Activated T-cell treated with anti-CD3 and anti-CD28 coated beads, Interleukin-2, amount 50 U/mL, for 24 hours (primary cell): ENCODE measurements around the gene CNOT6L.
"Not testable (repeated sequence)": the region's sequence is repeated elsewhere in the genome, so short reads cannot be mapped to it uniquely, and the experiment has no call there.

ENCODE experiments used
- DNase-seq: peaks from one replicate; pipeline ENCODE4 v3.0.0-alpha.2; 2020
- H3K27ac Mint-ChIP-seq: 2 replicates; pipeline ENCODE4 v1.8.0; 2020; ENCODE audit warnings: mild to moderate bottlenecking, mixed read lengths
- H3K27me3 Mint-ChIP-seq: 2 replicates; pipeline ENCODE4 v1.8.0; 2020; ENCODE audit warnings: mixed read lengths
- H3K36me3 Mint-ChIP-seq: 2 replicates; pipeline ENCODE4 v1.8.0; 2020; ENCODE audit warnings: low read depth, mixed read lengths
- H3K4me1 Mint-ChIP-seq: 2 replicates; pipeline ENCODE4 v1.8.0; 2020; ENCODE audit warnings: low read depth, mixed read lengths
- H3K4me3 Mint-ChIP-seq: 2 replicates; pipeline ENCODE4 v1.8.0; 2020; ENCODE audit warnings: mild to moderate bottlenecking, moderate library complexity, mixed read lengths
- H3K9me3 Mint-ChIP-seq: 2 replicates; pipeline ENCODE4 v1.8.0; 2020; ENCODE audit warnings: mixed read lengths

CNOT6L gene

DNA sequence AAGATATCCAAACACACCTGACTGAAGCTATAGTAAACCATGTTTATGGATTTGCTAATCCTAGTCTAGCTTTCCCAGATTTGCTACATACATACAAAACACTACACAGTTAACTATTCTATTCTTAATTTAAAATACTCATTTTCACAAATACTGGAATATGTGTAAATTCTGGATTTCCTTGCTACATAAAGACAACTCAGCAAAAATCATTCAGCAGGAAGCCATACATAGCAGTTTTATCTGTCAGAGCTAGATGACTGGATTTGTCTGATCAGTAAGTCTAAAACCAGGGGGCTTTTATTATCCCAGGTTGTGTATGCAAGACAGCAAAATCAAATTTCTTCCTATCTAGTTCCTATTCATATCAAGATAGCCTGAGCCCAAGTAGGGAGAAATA is 98.1 kb downstream of the CNOT6L start:
- no peak for DNase-seq
- Mint-ChIP-seq H3K4me1 (peaks cover 29% of the 10 kb centered on the region), H3K27ac (no peak overlapping the region), H3K4me3 (no peak overlapping the region), H3K9me3 (no peaks in the 10 kb centered on the region), H3K36me3 (peaks cover 81% of the 10 kb centered on the region), H3K27me3 (no peaks in the 10 kb centered on the region)

DNA sequence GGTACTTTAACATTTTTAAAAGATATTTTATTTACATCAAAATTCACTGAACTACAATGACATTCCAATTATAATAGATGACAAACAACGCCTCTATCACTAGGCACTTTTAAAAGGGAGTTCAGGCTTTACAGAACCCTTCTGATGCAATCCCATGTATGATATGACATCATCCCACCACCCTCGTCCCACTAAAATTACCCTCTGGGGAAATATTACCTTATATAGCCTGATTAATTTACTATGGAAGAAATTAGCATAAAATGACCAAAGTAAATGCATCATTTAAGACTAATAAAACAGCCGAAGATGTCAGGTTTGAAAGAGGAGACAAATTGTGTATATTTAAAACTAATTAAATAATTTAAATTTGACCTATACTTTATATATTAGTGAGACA is 100.7 kb downstream of the CNOT6L start:
- peak overlapping the region; percentile 67 for H3K27ac Mint-ChIP-seq
- not testable (repeated sequence) for H3K9me3 Mint-ChIP-seq, DNase-seq, H3K27me3 Mint-ChIP-seq, H3K4me3 Mint-ChIP-seq
- peaks cover 39% of the 10 kb centered on the region for H3K4me1 Mint-ChIP-seq
- peaks cover 73% of the 10 kb centered on the region for H3K36me3 Mint-ChIP-seq

DNA sequence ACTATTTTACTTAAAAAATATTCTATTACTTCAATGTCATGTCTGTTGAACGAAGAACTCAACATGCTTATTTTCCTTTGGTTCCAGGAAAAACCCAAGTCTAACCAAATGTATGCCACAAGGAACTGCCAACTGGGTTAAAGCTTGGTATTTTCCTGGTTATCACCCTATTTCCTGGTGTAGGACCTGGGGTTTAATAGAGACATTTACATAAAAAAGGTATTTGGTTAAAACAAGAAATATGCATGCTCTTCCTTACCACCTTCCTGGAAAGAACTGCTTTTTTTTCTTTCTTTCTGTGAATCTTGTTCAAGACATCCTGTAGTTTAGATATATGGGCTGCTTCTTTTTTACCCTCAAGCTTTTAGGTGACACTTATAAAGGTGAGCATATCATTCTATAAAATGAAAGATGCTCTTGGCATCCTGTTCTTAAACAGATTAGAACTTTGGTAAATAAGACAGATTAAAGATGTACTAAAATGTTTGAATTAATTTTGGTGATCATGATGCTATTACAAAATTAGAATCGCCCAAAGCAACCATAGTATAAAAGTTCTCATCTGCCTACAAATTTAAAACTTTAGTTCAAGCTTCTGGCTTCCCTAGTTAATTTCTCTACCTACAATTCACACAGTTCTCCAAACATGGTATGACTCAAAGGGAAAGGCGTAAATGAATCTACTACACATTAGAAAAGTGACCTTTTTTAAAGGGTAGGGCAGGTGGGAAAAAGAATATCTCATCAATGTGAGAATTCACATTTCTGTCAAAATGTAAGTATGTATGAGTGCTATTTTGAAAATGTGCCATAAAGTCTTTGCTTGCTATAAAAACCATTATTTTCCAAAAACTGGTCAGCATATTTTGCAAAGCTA is 103.5 kb downstream of the CNOT6L start:
- no peaks in the 10 kb centered on the region for H3K9me3 Mint-ChIP-seq
- peak overlapping the region; percentile 85 for H3K27ac Mint-ChIP-seq
- DNase-seq = no peak
- no peaks in the 10 kb centered on the region for H3K27me3 Mint-ChIP-seq
- H3K36me3 Mint-ChIP-seq = peaks cover 66% of the 10 kb centered on the region
- H3K4me3 Mint-ChIP-seq = no peak overlapping the region
- peaks cover 40% of the 10 kb centered on the region for H3K4me1 Mint-ChIP-seq

DNA sequence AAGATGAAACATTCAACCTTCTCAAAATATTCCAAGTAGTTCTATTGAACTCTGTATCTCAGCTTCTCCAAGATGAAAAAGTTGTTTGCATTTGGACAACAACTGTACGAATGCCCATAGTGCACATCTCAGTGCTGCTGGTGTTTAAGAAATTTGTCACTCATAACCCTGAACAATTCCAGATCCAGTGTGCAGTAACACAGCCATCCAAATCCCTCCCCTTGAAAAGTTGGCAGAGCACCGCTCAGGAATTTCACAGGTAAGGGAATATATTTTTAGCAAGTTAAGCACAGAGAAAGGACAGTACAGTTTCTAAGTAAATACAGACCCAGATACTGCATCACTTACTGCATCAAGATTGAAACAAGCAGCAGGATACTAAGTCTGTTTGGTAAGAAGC is 104.7 kb downstream of the CNOT6L start:
- H3K27ac Mint-ChIP-seq = peak overlapping the region; percentile 23
- H3K27me3 Mint-ChIP-seq = no peaks in the 10 kb centered on the region
- H3K4me3 Mint-ChIP-seq = no peak overlapping the region
- H3K36me3 Mint-ChIP-seq = peaks cover 58% of the 10 kb centered on the region
- H3K4me1 Mint-ChIP-seq = peaks cover 38% of the 10 kb centered on the region
- H3K9me3 Mint-ChIP-seq = no peaks in the 10 kb centered on the region
- no peak for DNase-seq

DNA sequence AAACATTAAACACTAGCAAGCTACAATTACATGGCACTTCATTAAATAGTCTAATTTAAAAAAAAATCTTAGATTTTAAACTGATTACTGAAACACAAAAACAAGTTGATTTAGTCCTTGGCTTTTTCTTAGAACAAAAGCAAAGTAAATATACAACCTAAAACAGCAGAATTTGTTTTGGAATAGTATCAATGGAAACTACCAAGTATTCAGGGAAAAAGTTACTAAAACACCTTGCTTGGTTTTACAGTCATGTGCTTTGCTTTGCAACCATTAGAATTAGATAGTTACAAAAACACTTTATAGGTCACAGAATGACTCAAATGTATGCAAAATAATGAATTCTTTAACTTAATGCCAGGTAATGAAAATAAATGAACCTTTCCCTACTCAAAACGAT is 105.3 kb downstream of the CNOT6L start:
- Mint-ChIP-seq H3K9me3 (no peaks in the 10 kb centered on the region), H3K27ac (no peak overlapping the region), H3K4me3 (no peak overlapping the region), H3K4me1 (peaks cover 33% of the 10 kb centered on the region), H3K36me3 (peaks cover 52% of the 10 kb centered on the region), H3K27me3 (no peaks in the 10 kb centered on the region)
- no peak for DNase-seq

DNA sequence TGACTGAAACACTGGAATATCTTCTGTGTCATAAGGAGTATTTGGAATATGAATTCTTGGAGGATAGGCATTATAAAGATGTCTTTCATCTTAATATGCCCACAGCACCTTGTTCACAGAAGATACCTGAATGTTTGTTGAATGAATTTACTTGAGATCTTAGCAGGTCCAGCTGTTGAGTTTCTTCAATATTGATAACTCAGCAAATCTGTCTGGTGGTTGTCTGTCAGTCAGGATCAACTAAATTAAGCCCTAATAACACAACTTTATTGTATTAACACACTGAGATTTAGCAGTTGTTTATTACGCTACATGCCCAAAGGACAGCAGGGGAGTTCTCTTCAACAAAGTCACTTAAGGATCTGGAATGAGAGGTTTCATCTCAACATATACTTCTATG is 106.5 kb downstream of the CNOT6L start:
- H3K27me3 Mint-ChIP-seq = no peaks in the 10 kb centered on the region
- H3K9me3 Mint-ChIP-seq = no peaks in the 10 kb centered on the region
- H3K4me1 Mint-ChIP-seq = peaks cover 31% of the 10 kb centered on the region
- no peak for DNase-seq
- H3K36me3 Mint-ChIP-seq = peaks cover 49% of the 10 kb centered on the region
- H3K27ac Mint-ChIP-seq = no peak overlapping the region
- H3K4me3 Mint-ChIP-seq = no peak overlapping the region

DNA sequence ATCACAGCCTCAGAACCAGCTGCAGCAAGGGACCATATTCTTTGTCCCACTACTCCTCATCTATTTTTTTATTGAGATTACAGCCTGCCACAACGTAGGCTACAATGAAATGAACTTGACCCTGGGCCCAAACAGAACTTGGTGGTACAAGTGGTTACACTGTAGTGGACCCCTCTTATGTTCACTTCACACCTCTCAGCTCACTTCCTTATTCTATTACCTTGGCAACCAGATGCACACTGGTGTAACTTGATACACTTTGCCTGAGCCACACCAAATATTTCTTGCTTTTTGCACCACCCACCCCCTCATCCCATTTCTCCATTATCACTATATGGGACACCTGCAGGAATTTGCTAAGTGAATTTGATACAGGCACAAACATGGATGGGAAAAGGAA is 107.7 kb downstream of the CNOT6L start:
- Mint-ChIP-seq H3K27ac (no peak overlapping the region), H3K27me3 (no peaks in the 10 kb centered on the region), H3K9me3 (no peaks in the 10 kb centered on the region), H3K4me1 (peaks cover 21% of the 10 kb centered on the region), H3K4me3 (no peak overlapping the region), H3K36me3 (peaks cover 41% of the 10 kb centered on the region)
- no peak for DNase-seq

DNA sequence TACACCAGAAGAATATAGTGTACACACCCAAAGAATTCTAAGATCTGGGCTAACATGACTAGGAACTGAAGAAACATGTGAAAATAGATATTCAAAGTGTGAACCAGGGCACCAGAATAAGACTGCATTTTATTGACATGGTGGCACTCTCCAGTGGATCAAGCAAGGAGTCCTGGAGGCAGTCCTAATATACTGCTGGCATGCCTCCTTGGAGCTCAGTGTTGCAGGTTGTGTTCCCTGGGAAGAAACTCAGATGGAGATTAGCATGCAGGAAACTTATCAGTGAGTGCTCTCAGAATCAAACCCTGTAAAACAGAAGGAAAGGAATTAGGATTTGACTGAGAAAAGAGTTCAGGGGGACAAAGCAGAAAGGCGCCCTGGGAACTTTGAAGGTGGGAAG is 108.5 kb downstream of the CNOT6L start:
- Mint-ChIP-seq H3K9me3 (no peaks in the 10 kb centered on the region), H3K4me3 (no peak overlapping the region), H3K4me1 (peaks cover 13% of the 10 kb centered on the region), H3K27me3 (no peaks in the 10 kb centered on the region), H3K27ac (no peak overlapping the region), H3K36me3 (peaks cover 33% of the 10 kb centered on the region)
- DNase-seq = no peak

DNA sequence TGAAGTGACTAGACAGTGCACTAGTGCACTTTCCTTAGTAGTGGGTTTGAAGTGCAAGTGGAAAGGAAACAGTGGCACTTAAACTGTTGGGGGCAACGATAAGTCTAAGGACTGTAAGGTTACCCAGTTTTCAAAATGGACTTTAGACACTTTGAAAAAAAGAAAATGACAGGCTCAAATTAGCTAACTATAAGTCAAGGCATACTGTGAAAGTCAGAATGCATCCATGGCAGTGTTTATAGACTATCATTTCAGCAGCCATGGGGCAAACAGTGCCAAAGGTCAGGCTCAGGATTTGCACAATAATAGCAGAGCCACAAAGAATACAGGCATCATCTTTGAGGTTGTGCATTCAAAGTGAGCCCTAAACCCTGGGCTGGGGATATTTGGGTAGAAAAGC is 109.1 kb downstream of the CNOT6L start:
- no peak overlapping the region for H3K4me3 Mint-ChIP-seq
- H3K27me3 Mint-ChIP-seq = no peaks in the 10 kb centered on the region
- peaks cover 10% of the 10 kb centered on the region for H3K4me1 Mint-ChIP-seq
- H3K27ac Mint-ChIP-seq = no peak overlapping the region
- no peak for DNase-seq
- no peaks in the 10 kb centered on the region for H3K9me3 Mint-ChIP-seq
- peaks cover 30% of the 10 kb centered on the region for H3K36me3 Mint-ChIP-seq

DNA sequence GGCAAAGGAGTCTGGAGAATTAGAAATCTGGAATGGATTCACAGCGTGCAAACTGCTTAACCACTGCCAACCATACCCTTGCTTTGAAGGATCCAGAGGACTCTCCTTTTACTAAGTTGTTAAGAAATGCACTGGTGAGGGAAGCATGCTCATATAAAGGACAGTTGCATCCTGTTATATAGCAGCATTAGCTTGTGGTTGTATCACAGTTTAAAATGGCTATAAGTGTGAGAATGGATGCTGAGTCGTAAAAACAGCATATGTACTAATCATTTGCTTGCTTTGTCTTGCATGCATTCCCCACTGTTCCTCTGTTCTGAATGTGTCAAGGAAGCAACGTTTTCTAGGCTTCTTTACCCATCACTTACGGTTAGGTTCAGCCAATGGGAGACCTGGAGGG is 112.5 kb downstream of the CNOT6L start:
- Mint-ChIP-seq H3K4me1 (no peaks in the 10 kb centered on the region), H3K36me3 (peaks cover 4% of the 10 kb centered on the region), H3K4me3 (no peak overlapping the region), H3K27me3 (no peaks in the 10 kb centered on the region), H3K9me3 (no peaks in the 10 kb centered on the region), H3K27ac (no peak overlapping the region)
- no peak for DNase-seq

DNA sequence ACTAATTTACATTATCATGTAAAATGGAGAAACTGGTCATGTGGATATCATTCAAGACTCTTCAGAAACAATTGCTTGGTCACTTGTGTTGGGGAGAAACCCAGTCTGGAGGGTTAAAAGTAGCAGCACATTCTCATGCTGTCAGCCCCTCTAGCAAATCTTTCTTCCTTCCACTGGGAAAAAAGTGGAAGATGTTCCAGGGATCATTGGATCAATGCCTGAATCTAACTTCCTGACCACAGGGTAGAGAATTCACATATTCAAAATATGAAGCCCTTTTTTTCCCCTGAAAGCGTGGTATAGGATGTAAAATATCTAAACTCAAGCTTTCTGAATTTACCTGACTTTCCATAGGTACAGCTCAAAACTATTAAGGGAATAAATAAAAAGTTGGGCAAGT is 115.5 kb downstream of the CNOT6L start:
- Mint-ChIP-seq H3K9me3 (no peaks in the 10 kb centered on the region), H3K36me3 (no peaks in the 10 kb centered on the region), H3K27ac (no peak overlapping the region), H3K4me1 (no peaks in the 10 kb centered on the region), H3K27me3 (no peaks in the 10 kb centered on the region), H3K4me3 (no peak overlapping the region)
- no peak for DNase-seq

DNA sequence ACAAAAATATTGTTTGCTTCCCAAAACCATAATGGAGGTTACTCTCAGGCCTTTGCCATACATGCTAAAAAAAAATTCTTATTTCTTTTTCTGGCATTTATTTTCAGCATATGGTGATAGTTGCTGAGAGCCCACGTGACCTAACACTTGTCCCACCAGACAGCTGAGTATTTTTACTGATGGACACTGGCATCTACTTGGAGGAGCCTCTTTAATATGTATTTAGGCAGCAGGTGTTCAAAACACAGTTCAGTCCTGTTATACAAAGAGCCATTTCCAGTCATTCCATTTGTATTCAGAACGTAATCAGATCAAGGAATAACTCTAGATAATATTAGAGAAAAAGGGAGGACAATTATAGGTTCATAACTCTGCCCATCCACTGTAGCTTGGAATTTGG is 118.0 kb downstream of the CNOT6L start:
- Mint-ChIP-seq H3K27me3 (no peaks in the 10 kb centered on the region), H3K4me1 (no peaks in the 10 kb centered on the region), H3K9me3 (no peaks in the 10 kb centered on the region), H3K4me3 (no peak overlapping the region), H3K27ac (no peak overlapping the region), H3K36me3 (no peaks in the 10 kb centered on the region)
- no peak for DNase-seq

DNA sequence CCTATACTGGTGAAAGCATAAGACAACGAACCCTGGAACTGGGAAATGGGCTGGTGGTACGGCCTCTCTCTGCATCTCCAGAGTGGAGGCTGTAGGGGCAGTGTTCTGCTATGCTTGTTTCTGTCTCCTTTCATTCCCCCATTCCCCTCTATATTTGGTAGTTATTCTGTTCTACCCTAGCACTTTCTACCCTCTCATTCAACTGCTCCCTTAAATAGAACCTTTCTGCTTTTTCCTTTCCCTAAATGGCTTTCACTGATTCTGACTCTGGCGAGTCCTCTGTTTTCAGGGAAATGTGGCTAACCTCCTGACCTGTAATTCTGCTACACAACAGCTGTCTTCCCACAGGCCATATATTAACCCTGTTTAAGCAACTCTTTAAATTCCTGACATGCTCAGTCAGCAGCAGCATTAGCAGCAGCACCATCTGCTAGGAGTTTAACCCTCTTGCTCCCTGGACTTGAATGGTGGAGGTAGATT is 119.4 kb downstream of the CNOT6L start:
- Mint-ChIP-seq H3K4me1 (peaks cover 3% of the 10 kb centered on the region), H3K27ac (no peak overlapping the region), H3K36me3 (no peaks in the 10 kb centered on the region), H3K27me3 (no peaks in the 10 kb centered on the region), H3K4me3 (no peak overlapping the region), H3K9me3 (no peaks in the 10 kb centered on the region)
- DNase-seq = no peak

DNA sequence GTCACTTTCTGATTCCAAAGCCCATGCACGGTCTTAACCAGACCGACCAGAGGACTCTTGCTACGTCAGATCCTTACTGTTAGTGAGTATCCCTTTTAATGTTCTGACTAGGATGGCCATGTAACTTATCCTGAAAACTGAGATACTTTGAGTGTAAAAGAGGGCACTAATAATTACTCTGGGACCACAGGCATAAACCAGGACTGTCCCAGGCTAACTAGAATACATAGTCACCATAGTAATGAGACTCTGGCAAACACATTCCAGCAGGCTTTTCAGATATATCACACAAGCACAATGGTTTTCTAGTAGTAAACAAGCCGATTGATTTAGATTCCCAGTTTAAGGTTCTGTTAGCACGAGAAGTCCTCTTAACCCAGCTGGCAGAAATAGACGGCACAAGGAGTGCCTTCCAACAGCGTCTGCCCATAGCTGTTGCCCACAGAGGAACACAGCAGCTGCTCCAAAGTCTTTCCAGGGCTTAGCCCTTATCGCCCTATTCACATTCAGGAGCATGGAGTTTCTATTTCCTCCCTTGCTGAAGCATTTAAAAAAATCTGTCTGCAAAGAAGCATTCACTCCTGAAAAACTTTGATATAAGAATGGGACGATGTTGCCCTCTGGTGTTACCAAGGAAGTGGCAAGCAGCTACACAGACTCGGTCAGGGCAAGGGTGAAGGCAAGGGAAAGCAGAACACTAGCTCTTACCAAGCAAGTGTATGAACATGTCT is 121.1 kb downstream of the CNOT6L start:
- H3K27ac Mint-ChIP-seq = no peak overlapping the region
- no peaks in the 10 kb centered on the region for H3K27me3 Mint-ChIP-seq
- DNase-seq = no peak
- H3K9me3 Mint-ChIP-seq = no peaks in the 10 kb centered on the region
- H3K4me1 Mint-ChIP-seq = peaks cover 3% of the 10 kb centered on the region
- no peak overlapping the region for H3K4me3 Mint-ChIP-seq
- no peaks in the 10 kb centered on the region for H3K36me3 Mint-ChIP-seq

DNA sequence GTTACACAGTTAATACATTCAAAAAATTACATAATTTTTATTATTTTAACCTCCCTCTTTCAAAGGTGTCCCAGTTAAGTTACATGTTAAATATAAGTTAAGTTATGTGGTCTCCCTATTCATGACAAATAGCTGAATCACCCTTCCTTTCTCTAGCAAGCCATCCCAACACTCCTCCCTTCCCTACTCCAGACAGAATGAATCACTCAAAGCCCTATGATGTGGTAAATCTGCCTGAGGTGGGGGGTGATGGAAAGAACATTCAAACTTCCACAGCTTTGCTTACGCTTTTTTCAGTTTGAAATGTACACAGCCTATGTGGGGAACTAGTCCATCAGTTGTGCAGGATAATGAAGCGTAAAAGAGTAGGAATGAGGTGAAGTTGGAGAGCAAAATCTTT is 123.4 kb downstream of the CNOT6L start:
- Mint-ChIP-seq H3K27me3 (no peaks in the 10 kb centered on the region), H3K27ac (no peak overlapping the region), H3K9me3 (no peaks in the 10 kb centered on the region), H3K4me3 (no peak overlapping the region), H3K36me3 (no peaks in the 10 kb centered on the region), H3K4me1 (peaks cover 3% of the 10 kb centered on the region)
- DNase-seq = no peak
